HEK293 (cell line): ENCODE results near the gene LRRC46.

Experiments used
- CTCF ChIA-PET: fragments of 350-600 bp; formaldehyde crosslinking; extraction: SDS; loops from one replicate; lab custom pipeline; 2021; ENCODE audit warnings: antibody characterized with exemption; lab: Yijun Ruan, JAX
- POLR2A ChIA-PET: fragments of 300-600 bp; formaldehyde crosslinking; extraction: SDS; loops from one replicate; lab custom pipeline; 2020; ENCODE audit warnings: antibody characterized with exemption, inconsistent platforms; lab: Yijun Ruan, JAX
- H3K27ac ChIP-seq: fragments of 200-500 bp; sonication (Bioruptor generic); 2 replicates; pipeline ENCODE4 v1.5.1; 2014; ENCODE audit warnings: low read depth, low read length, control low read depth, inconsistent platforms; ENCODE audit errors: extremely low read depth
- H3K36me3 ChIP-seq, 2 experiments: fragments of 200-500 bp in 1 of 2; sonication (Bioruptor generic) in 1 of 2; 1 replicate in 1 of 2; 2 replicates in 1 of 2; pipeline ENCODE4 v1.5.1; 2014 to 2017; ENCODE audit warnings: inconsistent platforms in 2 of 2, low read length in 2 of 2; ENCODE audit not compliant: control insufficient read depth in 2 of 2, insufficient read depth in 1 of 2
- H3K4me1 ChIP-seq: fragments of 200-500 bp; sonication (Bioruptor generic); 2 replicates; pipeline ENCODE4 v1.5.1; 2014; ENCODE audit warnings: mild to moderate bottlenecking, low read length, inconsistent platforms; ENCODE audit not compliant: control insufficient read depth, insufficient read depth
- H3K4me3 ChIP-seq: 2 replicates; pipeline ENCODE4 v1.5.1; 2011; ENCODE audit warnings: low read depth, mild to moderate bottlenecking, control low read depth, low read length, moderate library complexity
- H3K9me3 ChIP-seq: fragments of 200-500 bp; sonication (Bioruptor generic); 2 replicates; pipeline ENCODE4 v1.5.1; 2014; ENCODE audit warnings: low read depth, low read length, inconsistent platforms; ENCODE audit not compliant: control insufficient read depth, insufficient read depth
- EGR2 ChIP-seq: fragments of 450-650 bp; formaldehyde crosslinking; IDR thresholded peaks from 2 replicates; pipeline ENCODE4 v1.5.1; 2016; ENCODE audit warnings: low read depth, missing biosample characterization, missing genetic modification characterization
- ELK4 ChIP-seq: IDR thresholded peaks from 2 replicates; pipeline ENCODE4 v1.6.1; 2011; ENCODE audit warnings: mild to moderate bottlenecking, low read depth, low read length, borderline replicate concordance
- GFI1B ChIP-seq: fragments of 450-650 bp; formaldehyde crosslinking; IDR thresholded peaks from 2 replicates; pipeline ENCODE4 v1.5.1; 2016; ENCODE audit warnings: missing biosample characterization, missing genetic modification characterization
- GLIS2 ChIP-seq: fragments of 450-650 bp; formaldehyde crosslinking; IDR thresholded peaks from 2 replicates; pipeline ENCODE4 v1.5.1; 2016; ENCODE audit warnings: missing biosample characterization, missing genetic modification characterization
- SCRT2 ChIP-seq: fragments of 450-650 bp; formaldehyde crosslinking; IDR thresholded peaks from 2 replicates; pipeline ENCODE4 v1.5.1; 2016; ENCODE audit warnings: missing biosample characterization, missing genetic modification characterization
- ZBTB11 ChIP-seq: fragments of 450-650 bp; formaldehyde crosslinking; conservative IDR thresholded peaks from 2 replicates; pipeline ENCODE4 v1.5.1; 2016; ENCODE audit warnings: low read depth, missing biosample characterization, missing genetic modification characterization
- ZBTB49 ChIP-seq: fragments of 450-650 bp; formaldehyde crosslinking; IDR thresholded peaks from 2 replicates; pipeline ENCODE4 v1.5.1; 2016; ENCODE audit warnings: missing biosample characterization, missing genetic modification characterization, low read depth
- ZNF10 ChIP-seq: fragments of 450-650 bp; formaldehyde crosslinking; IDR thresholded peaks from 2 replicates; pipeline ENCODE4 v1.5.1; 2017; ENCODE audit warnings: missing biosample characterization, missing genetic modification characterization
- ZNF146 ChIP-seq: fragments of 450-650 bp; formaldehyde crosslinking; IDR thresholded peaks from 2 replicates; pipeline ENCODE4 v1.5.1; 2016; ENCODE audit warnings: missing biosample characterization, missing genetic modification characterization
- ZNF16 ChIP-seq: fragments of 450-650 bp; formaldehyde crosslinking; IDR thresholded peaks from 2 replicates; pipeline ENCODE4 v1.5.1; 2016; ENCODE audit warnings: low read depth, missing biosample characterization, missing genetic modification characterization
- ZNF169 ChIP-seq: fragments of 450-650 bp; formaldehyde crosslinking; IDR thresholded peaks from 2 replicates; pipeline ENCODE4 v1.5.1; 2016; ENCODE audit warnings: missing biosample characterization, missing genetic modification characterization
- ZNF302 ChIP-seq: fragments of 450-650 bp; formaldehyde crosslinking; IDR thresholded peaks from 2 replicates; pipeline ENCODE4 v1.5.1; 2016; ENCODE audit warnings: missing biosample characterization, missing genetic modification characterization, low read depth
- ZNF335 ChIP-seq: fragments of 450-650 bp; formaldehyde crosslinking; conservative IDR thresholded peaks from 2 replicates; pipeline ENCODE4 v1.5.1; 2016; ENCODE audit warnings: missing biosample characterization, missing genetic modification characterization
- ZNF350 ChIP-seq: fragments of 450-650 bp; formaldehyde crosslinking; IDR thresholded peaks from 2 replicates; pipeline ENCODE4 v1.5.0; 2017; ENCODE audit warnings: missing biosample characterization, mild to moderate bottlenecking, missing genetic modification characterization
- ZNF501 ChIP-seq: fragments of 450-650 bp; formaldehyde crosslinking; IDR thresholded peaks from 2 replicates; pipeline ENCODE4 v1.5.1; 2016; ENCODE audit warnings: missing biosample characterization, missing genetic modification characterization
- ZNF521 ChIP-seq: fragments of 450-650 bp; formaldehyde crosslinking; IDR thresholded peaks from 2 replicates; pipeline ENCODE4 v1.5.1; 2017; ENCODE audit warnings: missing biosample characterization, mild to moderate bottlenecking, missing genetic modification characterization
- ZNF555 ChIP-seq: fragments of 450-650 bp; formaldehyde crosslinking; conservative IDR thresholded peaks from 2 replicates; pipeline ENCODE4 v1.5.1; 2017; ENCODE audit warnings: missing biosample characterization, mild to moderate bottlenecking, missing genetic modification characterization, inconsistent platforms
- ZNF571 ChIP-seq: fragments of 450-650 bp; formaldehyde crosslinking; IDR thresholded peaks from 2 replicates; pipeline ENCODE4 v1.5.0; 2017; ENCODE audit warnings: missing biosample characterization, missing genetic modification characterization
- ZNF585B ChIP-seq: fragments of 450-650 bp; formaldehyde crosslinking; IDR thresholded peaks from 2 replicates; pipeline ENCODE4 v1.5.1; 2016; ENCODE audit warnings: missing biosample characterization, missing genetic modification characterization
- ZNF621 ChIP-seq: fragments of 450-650 bp; formaldehyde crosslinking; IDR thresholded peaks from 2 replicates; pipeline ENCODE4 v1.5.1; 2017; ENCODE audit warnings: missing biosample characterization, missing genetic modification characterization
- ZNF692 ChIP-seq: fragments of 450-650 bp; formaldehyde crosslinking; IDR thresholded peaks from 2 replicates; pipeline ENCODE4 v1.5.1; 2016; ENCODE audit warnings: missing biosample characterization, missing genetic modification characterization
- ZNF837 ChIP-seq: fragments of 450-650 bp; formaldehyde crosslinking; IDR thresholded peaks from 2 replicates; pipeline ENCODE4 v1.5.1; 2016; ENCODE audit warnings: missing biosample characterization, missing genetic modification characterization

Gene LRRC46

GRCh38 chr17:47812146-47812920, 19.1 kb upstream of the LRRC46 start:
- Histone ChIP-seq H3K27ac (no peak overlapping the region), H3K9me3 (no peaks in the 10 kb centered on the region), H3K36me3 (peaks cover 0 to 71% of the 10 kb centered on the region in 2 experiments; a peak in 2 of 3 replicates), H3K4me3 (no peak overlapping the region), H3K4me1 (no peaks in the 10 kb centered on the region)
- CTCF ChIA-PET = interaction anchor here (1.4 kb wide), 1 partner anchor 10 kb away, joined by 3 read pairs; no protein-coding TSS in a partner anchor
- POLR2A ChIA-PET = interaction anchor here (0.6 to 3.3 kb wide), 2 partner anchors 19 to 112 kb away, joined by 3 to 15 read pairs; partner anchors contain the start of genes LRRC46 and MRPL10
- TF ChIP-seq ZNF169 (tag by site-specific recombination) = no peak
- no peak for TF ChIP-seq ZNF585B (tag by site-specific recombination)
- no peak for TF ChIP-seq ZNF501
- no peak for TF ChIP-seq ZNF146 (tag by site-specific recombination)
- no peak for TF ChIP-seq ZNF692 (tag by site-specific recombination)
- TF ChIP-seq EGR2 (tag by site-specific recombination) = no peak
- no peak for TF ChIP-seq ZNF621 (tag by site-specific recombination)
- TF ChIP-seq ZBTB49 (tag by site-specific recombination) = no peak
- no peak for TF ChIP-seq ZNF16 (tag by site-specific recombination)
- no peak for TF ChIP-seq ZBTB11 (tag by site-specific recombination)
- no peak for TF ChIP-seq SCRT2 (tag by site-specific recombination)
- TF ChIP-seq ZNF521 (tag by site-specific recombination) = no peak
- no peak for TF ChIP-seq ZNF302 (tag by site-specific recombination)
- no peak for TF ChIP-seq ZNF555 (tag by site-specific recombination)
- TF ChIP-seq ZNF350 = no peak
- no peak for TF ChIP-seq ZNF571 (tag by site-specific recombination)
- TF ChIP-seq GFI1B (tag by site-specific recombination) = no peak
- no peak for TF ChIP-seq ZNF10 (tag by site-specific recombination)

GRCh38 chr17:47813077-47813476, 18.4 kb upstream of the LRRC46 start:
- Histone ChIP-seq H3K36me3 (peaks cover 0 to 71% of the 10 kb centered on the region in 2 experiments; a peak in 2 of 3 replicates), H3K4me3 (no peak overlapping the region), H3K9me3 (no peaks in the 10 kb centered on the region), H3K27ac (no peak overlapping the region), H3K4me1 (no peaks in the 10 kb centered on the region)
- ChIA-PET CTCF (interaction anchor here (1.4 kb wide), 1 partner anchor 11 kb away, joined by 3 read pairs; no protein-coding TSS in a partner anchor), POLR2A (no interaction called here)
- TF ChIP-seq ELK4 (no peak), GLIS2 (tag by site-specific recombination) (no peak), ZNF837 (tag by site-specific recombination) (no peak), ZNF335 (tag by site-specific recombination) (no peak), ZBTB11 (tag by site-specific recombination) (no peak)
